Neutrophil (primary cell): ENCODE results near the gene CAMK2G.

ENCODE experiments used
- H3K27ac ChIP-seq: fragments of 200-600 bp; sonication (generic); 2 replicates; pipeline ENCODE4 v1.5.1; 2016; ENCODE audit warnings: mild to moderate bottlenecking, moderate library complexity
- H3K27me3 ChIP-seq: fragments of 200-600 bp; sonication (generic); 2 replicates; pipeline ENCODE4 v1.6.0; 2016; ENCODE audit warnings: mild to moderate bottlenecking
- H3K36me3 ChIP-seq: fragments of 200-600 bp; sonication (generic); 2 replicates; pipeline ENCODE4 v1.5.1; 2017
- H3K4me1 ChIP-seq, 2 experiments: fragments of 200-600 bp in 1 of 2; sonication (generic) in 1 of 2; 1 replicate in 1 of 2; 2 replicates in 1 of 2; pipeline versions ENCODE4 v1.5.1 to v1.6.1; 2013 to 2016; ENCODE audit warnings: low read depth in 1 of 2, low read length in 1 of 2, mild to moderate bottlenecking in 1 of 2, moderate library complexity in 1 of 2; ENCODE audit not compliant: control insufficient read depth in 1 of 2, insufficient read depth in 1 of 2
- H3K4me3 ChIP-seq, 2 experiments: fragments of 200-600 bp in 1 of 2; sonication (generic) in 1 of 2; 1 replicate in 1 of 2; 2 replicates in 1 of 2; pipeline ENCODE4 v1.5.1; 2013 to 2016; ENCODE audit warnings: low read depth in 1 of 2, low read length in 1 of 2, mild to moderate bottlenecking in 1 of 2, moderate library complexity in 1 of 2
- H3K9me3 ChIP-seq: fragments of 200-600 bp; sonication (generic); 2 replicates; pipeline ENCODE4 v1.5.1; 2016
- TF ChIP-seq, protein P1 (sequence below): fragments of 200-600 bp; sonication (generic); IDR thresholded peaks from 2 replicates; pipeline ENCODE4 v1.5.1; 2016; ENCODE audit warnings: antibody characterized with exemption

CAMK2G gene

DNA sequence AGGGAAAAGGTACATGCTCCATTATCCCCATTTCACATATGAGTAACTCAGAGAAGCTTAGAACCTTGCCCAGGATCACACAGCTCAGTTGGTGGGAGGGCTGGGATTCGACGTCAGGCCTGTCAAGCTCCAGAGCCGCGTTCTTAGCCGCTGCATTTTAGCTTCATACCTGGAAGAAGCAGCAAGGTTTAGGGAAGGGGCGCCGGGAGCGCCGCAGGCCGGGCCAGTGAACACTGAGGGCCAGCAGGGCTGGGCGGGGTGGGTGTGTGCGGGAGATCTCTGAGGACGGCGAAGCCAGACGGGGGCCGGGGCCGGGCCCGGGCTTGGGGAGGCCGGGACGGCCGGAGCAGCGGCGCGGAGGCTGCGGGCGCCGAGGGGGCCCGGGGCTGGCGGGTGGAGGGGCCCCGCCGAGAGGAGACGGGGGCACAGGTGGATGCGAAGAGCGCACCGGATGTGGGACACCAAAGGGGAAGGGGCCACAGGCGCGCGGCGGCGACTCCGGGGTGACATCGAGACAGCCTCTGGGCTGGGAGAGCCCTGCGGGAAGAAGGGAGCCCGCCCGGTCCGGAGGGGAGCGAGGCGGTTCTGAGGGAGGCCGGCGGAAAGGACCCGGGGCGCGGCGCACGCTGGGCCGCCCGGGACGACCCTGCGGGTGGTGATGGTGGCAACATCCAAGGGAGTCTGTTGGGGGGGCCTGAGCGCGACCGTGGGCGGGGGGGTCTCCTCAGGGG, 63.5 kb downstream of the CAMK2G start:
- Histone ChIP-seq H3K27ac (peak overlapping the region; percentile 99), H3K4me3 (peak overlapping the region; percentile 86 to 98), H3K4me1 (peaks cover 36 to 37% of the 10 kb centered on the region in 2 experiments), H3K36me3 (peaks cover 64% of the 10 kb centered on the region), H3K9me3 (no peaks in the 10 kb centered on the region), H3K27me3 (no peaks in the 10 kb centered on the region)
- TF ChIP-seq, protein P1, sequence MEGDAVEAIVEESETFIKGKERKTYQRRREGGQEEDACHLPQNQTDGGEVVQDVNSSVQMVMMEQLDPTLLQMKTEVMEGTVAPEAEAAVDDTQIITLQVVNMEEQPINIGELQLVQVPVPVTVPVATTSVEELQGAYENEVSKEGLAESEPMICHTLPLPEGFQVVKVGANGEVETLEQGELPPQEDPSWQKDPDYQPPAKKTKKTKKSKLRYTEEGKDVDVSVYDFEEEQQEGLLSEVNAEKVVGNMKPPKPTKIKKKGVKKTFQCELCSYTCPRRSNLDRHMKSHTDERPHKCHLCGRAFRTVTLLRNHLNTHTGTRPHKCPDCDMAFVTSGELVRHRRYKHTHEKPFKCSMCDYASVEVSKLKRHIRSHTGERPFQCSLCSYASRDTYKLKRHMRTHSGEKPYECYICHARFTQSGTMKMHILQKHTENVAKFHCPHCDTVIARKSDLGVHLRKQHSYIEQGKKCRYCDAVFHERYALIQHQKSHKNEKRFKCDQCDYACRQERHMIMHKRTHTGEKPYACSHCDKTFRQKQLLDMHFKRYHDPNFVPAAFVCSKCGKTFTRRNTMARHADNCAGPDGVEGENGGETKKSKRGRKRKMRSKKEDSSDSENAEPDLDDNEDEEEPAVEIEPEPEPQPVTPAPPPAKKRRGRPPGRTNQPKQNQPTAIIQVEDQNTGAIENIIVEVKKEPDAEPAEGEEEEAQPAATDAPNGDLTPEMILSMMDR, result no peak

DNA sequence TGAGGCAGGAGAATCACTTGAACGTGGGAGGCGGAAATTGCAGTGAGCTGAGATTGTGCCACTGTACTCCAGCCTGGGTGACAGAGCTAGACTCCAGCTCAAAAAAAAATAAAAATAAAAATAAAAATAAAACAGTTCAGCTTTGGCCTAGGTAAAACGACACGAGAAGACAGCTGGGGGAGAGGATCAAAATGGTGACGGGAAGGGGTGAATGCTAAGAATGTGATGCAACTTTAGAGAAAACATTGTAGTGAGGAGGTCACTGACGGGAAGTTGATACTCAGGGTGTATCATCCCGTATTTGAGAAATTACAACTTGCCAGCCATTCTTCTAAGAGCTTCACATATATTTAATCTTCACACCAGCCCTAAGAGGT, 64.0 kb downstream of the CAMK2G start:
- peaks cover 64% of the 10 kb centered on the region for H3K36me3 ChIP-seq

DNA sequence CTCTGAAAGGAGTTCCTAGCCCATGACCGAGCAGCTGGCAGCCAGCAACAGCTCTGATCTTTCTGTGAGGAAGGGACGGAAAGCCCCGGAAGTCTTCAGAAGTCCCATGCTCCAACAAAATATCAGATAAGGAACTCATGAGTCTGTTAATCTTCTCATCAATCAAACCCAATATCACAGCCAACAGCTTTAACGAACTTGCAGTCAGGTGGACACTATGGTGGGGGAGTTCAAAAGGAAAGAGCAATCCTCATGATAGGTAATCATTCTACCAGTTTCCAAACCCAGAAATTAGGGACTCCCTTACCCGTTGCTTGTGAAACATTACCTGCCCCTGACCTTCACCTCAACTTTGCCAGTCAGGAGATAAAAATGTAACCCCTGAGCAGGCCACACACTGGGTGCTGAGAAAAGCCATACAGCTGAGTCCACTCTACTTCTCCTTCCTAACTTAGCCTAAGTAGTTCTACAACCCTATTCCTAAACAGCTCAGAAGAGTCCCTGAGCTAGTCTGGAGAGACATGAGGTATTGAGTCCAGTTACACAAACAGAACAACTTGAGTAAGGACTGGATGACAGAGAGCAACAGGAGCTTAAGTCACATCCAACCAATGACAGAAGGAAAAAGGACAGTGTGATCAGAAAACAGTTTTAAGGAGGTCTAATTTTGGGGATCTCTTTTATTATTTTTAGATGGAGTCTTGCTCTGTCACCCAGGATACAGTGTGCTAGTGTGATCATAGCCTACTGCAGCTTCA, 65.1 kb downstream of the CAMK2G start:
- Histone ChIP-seq H3K9me3 (no peaks in the 10 kb centered on the region), H3K27me3 (no peaks in the 10 kb centered on the region), H3K4me1 (peaks cover 24 to 31% of the 10 kb centered on the region in 2 experiments), H3K36me3 (peaks cover 64% of the 10 kb centered on the region), H3K27ac (peak overlapping the region; percentile 99), H3K4me3 (no peak overlapping the region)
- TF ChIP-seq, protein P1, result no peak

More for the DNA sequence above, 64.0 kb downstream of the CAMK2G start:
- Histone ChIP-seq H3K27me3 (no peaks in the 10 kb centered on the region), H3K27ac (peak overlapping the region; percentile 99), H3K9me3 (no peaks in the 10 kb centered on the region), H3K4me3 (peak overlapping the region; percentile 86 to 98), H3K4me1 (peaks cover 31 to 32% of the 10 kb centered on the region in 2 experiments)
- TF ChIP-seq, protein P1, result no peak

DNA sequence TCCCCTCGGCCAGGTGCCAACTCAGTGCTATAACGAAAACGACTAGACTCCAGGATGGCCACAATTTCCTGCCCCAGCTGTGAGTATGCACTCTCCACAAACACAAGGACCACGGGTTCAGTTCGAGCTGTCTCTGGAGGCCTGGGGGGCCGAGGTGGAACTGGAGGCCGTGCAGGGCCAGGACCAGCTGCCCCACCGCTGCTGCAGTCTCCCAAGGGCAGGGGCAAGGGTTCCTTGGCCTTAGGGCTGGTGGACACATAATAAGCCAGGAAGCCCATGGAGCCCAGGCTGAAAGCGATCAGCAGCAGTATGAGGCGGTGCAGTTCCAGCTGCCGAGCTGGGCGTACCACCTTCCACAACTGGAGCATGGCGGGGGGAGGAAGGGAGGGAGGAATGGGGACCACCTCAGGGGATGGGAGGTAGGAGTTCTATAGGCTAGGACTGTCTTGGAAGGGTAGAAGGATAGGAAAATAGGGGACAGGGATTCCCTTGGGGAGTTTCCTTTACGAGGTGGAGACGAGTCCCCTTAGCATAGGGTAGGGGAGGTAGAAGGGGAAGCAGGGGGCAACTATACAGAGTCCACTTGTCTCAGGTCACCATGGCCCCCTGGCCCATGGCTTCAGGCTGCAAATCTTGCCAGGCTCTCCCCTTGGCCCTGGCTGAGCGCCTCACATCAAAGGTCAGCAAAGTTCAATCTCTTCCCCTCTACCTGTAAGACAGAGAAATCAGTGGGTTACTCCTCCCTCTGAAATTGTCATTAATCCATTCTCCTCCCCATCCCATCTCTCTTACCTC, 66.1 kb downstream of the CAMK2G start:
- no peaks in the 10 kb centered on the region for H3K9me3 ChIP-seq
- peaks cover 64% of the 10 kb centered on the region for H3K36me3 ChIP-seq
- no peak overlapping the region for H3K27ac ChIP-seq
- no peak overlapping the region for H3K4me3 ChIP-seq
- TF ChIP-seq, protein P1, result no peak
- peaks cover 24 to 31% of the 10 kb centered on the region in 2 experiments for H3K4me1 ChIP-seq
- H3K27me3 ChIP-seq, result no peaks in the 10 kb centered on the region

DNA sequence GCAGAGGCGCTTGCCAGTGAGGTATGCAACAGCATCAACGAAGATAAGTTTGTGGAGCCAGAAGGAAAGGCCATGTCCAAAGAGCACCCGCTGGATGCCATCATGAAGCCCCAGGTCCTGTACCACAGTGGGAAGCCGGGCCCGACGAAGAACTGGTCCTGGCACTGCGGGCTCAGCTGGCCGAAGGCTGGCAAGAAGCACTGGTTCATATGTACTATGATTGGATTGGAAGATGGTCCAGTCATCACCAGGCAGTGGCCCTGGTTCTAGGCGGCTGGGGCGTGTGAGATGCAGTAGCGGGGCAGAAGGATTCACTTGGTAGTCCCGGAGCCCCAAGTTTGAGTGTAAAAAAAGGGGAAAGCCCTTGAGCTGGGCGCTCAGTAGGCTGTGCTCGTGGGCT, 66.9 kb downstream of the CAMK2G start:
- H3K4me1 ChIP-seq, result peaks cover 23 to 31% of the 10 kb centered on the region in 2 experiments
- no peaks in the 10 kb centered on the region for H3K9me3 ChIP-seq
- H3K4me3 ChIP-seq, result no peak overlapping the region
- H3K36me3 ChIP-seq, result peaks cover 64% of the 10 kb centered on the region
- TF ChIP-seq, protein P1, result no peak
- H3K27ac ChIP-seq, result no peak overlapping the region
- no peaks in the 10 kb centered on the region for H3K27me3 ChIP-seq
